HEK293T (cell line): ENCODE results near the gene KDM2A.

Experiments used
- ARNT ChIP-seq: fragments of 450-650 bp; IDR thresholded peaks from 2 replicates; pipeline ENCODE4 v1.6.1; 2017; ENCODE audit warnings: mild to moderate bottlenecking
- BHLHE40 ChIP-seq: fragments of 450-650 bp; IDR thresholded peaks from 2 replicates; pipeline ENCODE4 v1.6.1; 2016; ENCODE audit warnings: mild to moderate bottlenecking, moderate library complexity, borderline replicate concordance
- ELF4 ChIP-seq: fragments of 450-650 bp; IDR thresholded peaks from 2 replicates; pipeline ENCODE4 v1.6.1; 2017; ENCODE audit warnings: antibody characterized with exemption
- FOXA1 ChIP-seq: fragments of 450-650 bp; IDR thresholded peaks from 2 replicates; pipeline ENCODE4 v1.6.1; 2016; ENCODE audit warnings: mild to moderate bottlenecking
- FOXK2 ChIP-seq: fragments of 450-650 bp; IDR thresholded peaks from 2 replicates; pipeline ENCODE4 v1.6.1; 2016; ENCODE audit warnings: mild to moderate bottlenecking
- FOXM1 ChIP-seq: fragments of 450-650 bp; IDR thresholded peaks from 2 replicates; pipeline ENCODE4 v1.6.1; 2017; ENCODE audit warnings: mild to moderate bottlenecking, borderline replicate concordance
- HDGF ChIP-seq: fragments of 450-650 bp; IDR thresholded peaks from 2 replicates; pipeline ENCODE4 v1.6.1; 2017; ENCODE audit warnings: antibody characterized with exemption, borderline replicate concordance
- LEF1 ChIP-seq: fragments of 450-650 bp; IDR thresholded peaks from 2 replicates; pipeline ENCODE4 v1.6.1; 2017; ENCODE audit warnings: mild to moderate bottlenecking, borderline replicate concordance
- SP1 ChIP-seq: fragments of 450-650 bp; IDR thresholded peaks from 2 replicates; pipeline ENCODE4 v1.6.1; 2017
- SUZ12 ChIP-seq: fragments of 450-650 bp; IDR thresholded peaks from 2 replicates; pipeline ENCODE4 v1.6.1; 2016; ENCODE audit warnings: mild to moderate bottlenecking
- TARDBP ChIP-seq: fragments of 450-650 bp; IDR thresholded peaks from 2 replicates; pipeline ENCODE4 v1.6.1; 2016
- ZNF384 ChIP-seq: fragments of 450-650 bp; IDR thresholded peaks from 2 replicates; pipeline ENCODE4 v1.6.1; 2016
- TF ChIP-seq, protein P1 (sequence below): fragments of 450-650 bp; IDR thresholded peaks from 2 replicates; pipeline ENCODE4 v1.6.1; 2016

DNA sequence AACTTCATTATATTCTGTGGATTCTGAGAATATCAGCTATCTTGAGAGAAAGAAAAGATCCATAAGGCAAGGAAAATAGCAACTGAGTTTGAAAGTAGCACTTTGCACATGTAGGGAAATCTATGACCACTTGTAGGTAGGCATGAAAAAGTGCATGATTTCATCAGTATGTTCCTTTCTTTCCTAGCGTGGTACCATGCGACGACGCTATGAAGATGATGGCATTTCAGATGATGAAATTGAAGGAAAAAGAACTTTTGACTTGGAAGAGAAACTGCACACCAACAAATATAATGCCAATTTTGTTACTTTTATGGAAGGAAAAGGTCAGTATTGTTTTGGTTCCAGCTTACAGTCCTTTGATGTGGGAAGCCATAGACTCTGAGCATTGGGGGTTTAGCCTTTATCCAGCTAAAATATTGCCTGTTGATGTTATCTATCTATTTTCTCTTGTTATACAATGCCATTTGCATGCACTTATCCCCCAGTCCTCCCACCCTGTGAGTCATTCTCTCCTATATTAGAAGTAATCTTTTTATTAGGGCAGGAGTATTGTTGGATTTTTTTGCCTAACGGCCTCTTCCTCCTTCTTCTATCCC is 60.9 kb downstream of the KDM2A start:
- no peak for TF ChIP-seq FOXK2
- no peak for TF ChIP-seq TARDBP
- TF ChIP-seq SUZ12: no peak
- TF ChIP-seq HDGF: no peak
- TF ChIP-seq ZNF384: no peak
- no peak for TF ChIP-seq ARNT
- no peak for TF ChIP-seq SP1
- no peak for TF ChIP-seq FOXA1
- no peak for TF ChIP-seq LEF1
- TF ChIP-seq, protein P1, sequence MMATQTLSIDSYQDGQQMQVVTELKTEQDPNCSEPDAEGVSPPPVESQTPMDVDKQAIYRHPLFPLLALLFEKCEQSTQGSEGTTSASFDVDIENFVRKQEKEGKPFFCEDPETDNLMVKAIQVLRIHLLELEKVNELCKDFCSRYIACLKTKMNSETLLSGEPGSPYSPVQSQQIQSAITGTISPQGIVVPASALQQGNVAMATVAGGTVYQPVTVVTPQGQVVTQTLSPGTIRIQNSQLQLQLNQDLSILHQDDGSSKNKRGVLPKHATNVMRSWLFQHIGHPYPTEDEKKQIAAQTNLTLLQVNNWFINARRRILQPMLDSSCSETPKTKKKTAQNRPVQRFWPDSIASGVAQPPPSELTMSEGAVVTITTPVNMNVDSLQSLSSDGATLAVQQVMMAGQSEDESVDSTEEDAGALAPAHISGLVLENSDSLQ: no peak
- no peak for TF ChIP-seq BHLHE40
- TF ChIP-seq FOXM1: no peak
- no peak for TF ChIP-seq ELF4
